Central memory CD8-positive, alpha-beta T cell (primary cell): ENCODE measurements around the gene MRPL28.
"Not testable (repeated sequence)": the region's sequence is repeated elsewhere in the genome, so short reads cannot be mapped to it uniquely, and the experiment has no call there.

ENCODE experiments used
- ATAC-seq: fragments of 150-1000 bp; cut with Tn5 transposase; replicated peaks from 2 replicates; pipeline ENCODE4 v1.10.0; 2022; ENCODE audit warnings: mild to moderate bottlenecking, moderate FRiP score, moderate number of reproducible peaks; ENCODE audit not compliant: poor library complexity, severe bottlenecking; ENCODE audit errors: extremely low read depth
- DNase-seq, 2 donors: peaks; one replicate each; pipeline ENCODE4 v3.0.0; 2021; ENCODE audit warnings: low spot score in 2 of 2
- H3K27ac Mint-ChIP-seq: one replicate; pipeline ENCODE4 v1.8.0; 2022; ENCODE audit warnings: low read depth, mild to moderate bottlenecking, moderate library complexity, mixed read lengths
- H3K27me3 Mint-ChIP-seq: one replicate; pipeline ENCODE4 v1.8.0; 2022; ENCODE audit warnings: mixed read lengths
- H3K36me3 Mint-ChIP-seq: one replicate; pipeline ENCODE4 v1.8.0; 2022; ENCODE audit warnings: mild to moderate bottlenecking, moderate library complexity, mixed read lengths; ENCODE audit not compliant: insufficient read depth
- H3K4me1 Mint-ChIP-seq: one replicate; pipeline ENCODE4 v1.8.0; 2022; ENCODE audit warnings: mixed read lengths
- H3K4me3 Mint-ChIP-seq: one replicate; pipeline ENCODE4 v1.8.0; 2022; ENCODE audit warnings: mild to moderate bottlenecking, moderate library complexity, mixed read lengths
- H3K9me3 Mint-ChIP-seq: one replicate; pipeline ENCODE4 v1.8.0; 2022; ENCODE audit warnings: mixed read lengths

Gene MRPL28

GRCh38 chr16:346587-346986, 23.8 kb downstream of the MRPL28 start:
- Mint-ChIP-seq H3K4me3 (peak overlapping the region; percentile 65), H3K36me3 (peaks cover 43% of the 10 kb centered on the region), H3K4me1 (peaks cover 64% of the 10 kb centered on the region), H3K9me3 (no peaks in the 10 kb centered on the region), H3K27ac (no peak overlapping the region), H3K27me3 (no peaks in the 10 kb centered on the region)
- ATAC-seq (no peak), DNase-seq (no peak)

- no peaks in the 10 kb centered on the region for H3K9me3 Mint-ChIP-seq
- H3K27ac Mint-ChIP-seq = no peak overlapping the region
- DNase-seq = no peak
- no peaks in the 10 kb centered on the region for H3K27me3 Mint-ChIP-seq
- no peak for ATAC-seq
- H3K4me3 Mint-ChIP-seq = peak overlapping the region; percentile 65
- peaks cover 63% of the 10 kb centered on the region for H3K4me1 Mint-ChIP-seq
- H3K36me3 Mint-ChIP-seq = peaks cover 38% of the 10 kb centered on the region
Measured at GRCh38 chr16:345772-346171, 24.6 kb downstream of the MRPL28 start.

GRCh38 chr16:342455-343213, 27.7 kb downstream of the MRPL28 start:
- Mint-ChIP-seq H3K9me3 (no peaks in the 10 kb centered on the region), H3K27ac (no peak overlapping the region), H3K27me3 (no peaks in the 10 kb centered on the region), H3K4me3 (peak overlapping the region; percentile 7), H3K4me1 (peaks cover 63% of the 10 kb centered on the region), H3K36me3 (peaks cover 35% of the 10 kb centered on the region)
- DNase-seq (no peak), ATAC-seq (no peak)

GRCh38 chr16:341974-342336, 28.4 kb downstream of the MRPL28 start:
- not testable (repeated sequence) for H3K4me3 Mint-ChIP-seq, ATAC-seq, DNase-seq, H3K9me3 Mint-ChIP-seq, H3K27me3 Mint-ChIP-seq, H3K27ac Mint-ChIP-seq
- H3K36me3 Mint-ChIP-seq = peaks cover 35% of the 10 kb centered on the region
- peaks cover 57% of the 10 kb centered on the region for H3K4me1 Mint-ChIP-seq

DNA sequence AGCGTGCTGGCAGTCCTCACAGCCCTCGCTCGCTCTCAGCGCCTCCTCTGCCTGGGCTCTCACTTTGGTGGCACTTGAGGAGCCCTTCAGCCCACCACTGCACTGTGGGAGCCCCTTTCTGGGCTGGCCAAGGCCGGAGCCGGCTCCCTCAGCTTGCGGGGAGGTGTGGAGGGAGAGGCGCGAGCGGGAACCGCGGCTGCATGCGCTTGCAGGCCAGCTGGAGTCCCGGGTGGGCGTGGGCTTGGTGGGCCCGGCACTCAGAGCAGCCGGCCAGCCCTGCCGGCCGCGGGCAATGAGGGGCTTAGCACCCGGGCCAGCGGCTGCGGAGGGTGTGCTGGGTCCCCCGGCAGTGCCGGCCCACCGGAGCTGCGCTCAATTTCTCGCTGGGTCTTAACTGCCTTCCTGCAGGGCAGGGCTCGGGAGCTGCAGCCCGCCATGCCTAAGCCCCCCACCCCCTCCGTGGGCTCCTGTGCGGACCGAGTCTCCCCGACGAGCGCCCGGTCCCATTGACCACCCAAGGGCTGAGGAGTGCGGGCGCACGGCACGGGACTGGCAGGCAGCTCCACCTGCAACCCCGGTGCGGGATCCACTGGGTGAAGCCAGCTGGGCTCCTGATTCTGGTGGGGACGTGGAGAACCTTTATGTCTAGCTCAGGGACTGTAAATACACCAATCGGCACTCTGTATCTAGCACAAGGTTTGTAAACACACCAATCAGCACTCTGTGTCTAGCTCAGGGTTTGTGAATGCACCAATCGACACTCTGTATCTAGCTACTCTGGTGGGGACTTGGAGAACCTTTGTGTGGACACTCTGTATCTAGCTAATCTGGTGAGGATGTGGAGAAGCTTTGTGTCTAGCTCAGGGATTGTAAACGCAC, 29.0 kb downstream of the MRPL28 start:
- not testable (repeated sequence) for DNase-seq, ATAC-seq, H3K27me3 Mint-ChIP-seq, H3K4me3 Mint-ChIP-seq, H3K27ac Mint-ChIP-seq, H3K9me3 Mint-ChIP-seq
- Mint-ChIP-seq H3K36me3 (peaks cover 35% of the 10 kb centered on the region), H3K4me1 (peaks cover 52% of the 10 kb centered on the region)

GRCh38 chr16:340370-341091, 29.8 kb downstream of the MRPL28 start:
- H3K27me3 Mint-ChIP-seq = no peaks in the 10 kb centered on the region
- H3K4me3 Mint-ChIP-seq = peak overlapping the region; percentile 74
- H3K4me1 Mint-ChIP-seq = peaks cover 52% of the 10 kb centered on the region
- peaks cover 30% of the 10 kb centered on the region for H3K36me3 Mint-ChIP-seq
- no peak for ATAC-seq
- DNase-seq = no peak
- no peaks in the 10 kb centered on the region for H3K9me3 Mint-ChIP-seq
- peak overlapping the region; percentile 39 for H3K27ac Mint-ChIP-seq

DNA sequence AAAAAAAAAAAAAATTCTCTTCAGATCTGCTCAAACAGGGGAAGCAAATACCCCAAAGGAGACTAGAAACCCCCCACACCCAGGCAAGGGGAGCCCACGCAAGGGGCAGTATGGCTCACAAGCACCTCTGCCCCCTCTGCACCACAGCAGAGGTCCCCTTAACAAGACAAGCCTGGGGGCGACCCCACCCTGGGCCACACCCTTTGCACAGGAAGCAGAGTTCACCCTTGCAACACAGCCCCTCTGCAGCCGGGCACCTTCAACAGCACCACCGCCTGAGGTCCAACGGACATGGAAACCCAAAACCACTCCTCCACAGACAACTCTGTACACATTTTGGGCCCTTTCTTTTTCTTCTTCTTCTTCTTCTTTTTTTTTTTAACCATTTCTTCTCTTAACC, 30.7 kb downstream of the MRPL28 start:
- peak overlapping the region; percentile 74 for H3K4me3 Mint-ChIP-seq
- peaks cover 25% of the 10 kb centered on the region for H3K36me3 Mint-ChIP-seq
- no peaks in the 10 kb centered on the region for H3K27me3 Mint-ChIP-seq
- H3K4me1 Mint-ChIP-seq = peaks cover 52% of the 10 kb centered on the region
- H3K27ac Mint-ChIP-seq = peak overlapping the region; percentile 39
- ATAC-seq (peak; percentile 43), DNase-seq (no peak)
- no peaks in the 10 kb centered on the region for H3K9me3 Mint-ChIP-seq

DNA sequence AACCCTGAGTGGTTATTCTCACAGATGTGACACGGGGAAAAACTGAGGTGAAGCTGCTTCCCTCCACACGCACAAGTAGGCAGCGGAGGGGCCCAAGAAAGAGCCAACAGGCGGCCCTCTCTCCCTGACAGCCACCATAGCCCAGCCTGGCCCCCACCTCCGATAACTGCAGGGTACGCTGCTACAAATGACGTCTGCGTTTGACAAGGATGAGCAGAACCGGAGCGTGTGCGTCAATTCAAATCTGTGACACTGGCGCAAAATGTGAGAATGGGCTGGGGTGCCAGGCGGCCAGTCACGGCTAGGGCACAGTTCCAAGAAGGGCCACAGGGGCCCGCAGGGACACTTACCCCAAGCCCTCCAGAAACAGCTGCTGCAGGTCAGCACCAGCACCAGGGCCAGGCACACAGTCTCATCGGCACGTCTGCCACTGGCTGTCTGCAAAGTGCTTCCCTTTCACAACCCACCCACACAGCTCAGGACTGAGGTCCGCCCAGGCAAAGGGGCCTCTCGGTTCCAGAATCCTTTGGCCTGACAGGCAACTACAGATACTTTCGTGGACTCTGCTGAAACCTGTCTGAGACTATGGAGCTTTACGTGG, 32.3 kb downstream of the MRPL28 start:
- peaks cover 10% of the 10 kb centered on the region for H3K36me3 Mint-ChIP-seq
- H3K27me3 Mint-ChIP-seq = no peaks in the 10 kb centered on the region
- no peak for ATAC-seq
- H3K4me3 Mint-ChIP-seq = peak overlapping the region; percentile 59
- DNase-seq = no peak
- peaks cover 61% of the 10 kb centered on the region for H3K4me1 Mint-ChIP-seq
- H3K9me3 Mint-ChIP-seq = no peaks in the 10 kb centered on the region
- H3K27ac Mint-ChIP-seq = no peak overlapping the region

DNA sequence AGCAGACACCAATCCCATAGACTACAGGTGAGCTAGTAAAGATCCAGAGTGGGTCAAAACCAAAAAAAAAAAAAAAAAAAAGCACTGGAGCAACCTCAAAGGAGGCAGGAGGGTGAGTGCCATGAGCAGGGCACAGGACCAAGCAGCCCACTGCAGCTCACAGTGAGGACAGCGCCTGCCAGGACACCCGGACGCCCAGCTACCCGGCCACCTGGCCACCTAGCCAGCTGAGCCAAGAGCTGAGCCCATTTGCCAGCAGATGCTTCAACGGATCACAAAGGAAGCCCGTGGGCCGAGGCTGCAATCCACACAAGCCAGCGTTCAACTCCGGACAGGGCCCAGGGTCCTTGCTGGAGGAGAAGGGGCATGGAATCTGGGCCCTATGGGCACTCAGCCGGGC, 32.9 kb downstream of the MRPL28 start:
- H3K27ac Mint-ChIP-seq = no peak overlapping the region
- no peak for DNase-seq
- ATAC-seq = no peak
- no peaks in the 10 kb centered on the region for H3K9me3 Mint-ChIP-seq
- H3K36me3 Mint-ChIP-seq = peaks cover 5% of the 10 kb centered on the region
- H3K4me1 Mint-ChIP-seq = peaks cover 58% of the 10 kb centered on the region
- no peak overlapping the region for H3K4me3 Mint-ChIP-seq
- H3K27me3 Mint-ChIP-seq = no peaks in the 10 kb centered on the region

DNA sequence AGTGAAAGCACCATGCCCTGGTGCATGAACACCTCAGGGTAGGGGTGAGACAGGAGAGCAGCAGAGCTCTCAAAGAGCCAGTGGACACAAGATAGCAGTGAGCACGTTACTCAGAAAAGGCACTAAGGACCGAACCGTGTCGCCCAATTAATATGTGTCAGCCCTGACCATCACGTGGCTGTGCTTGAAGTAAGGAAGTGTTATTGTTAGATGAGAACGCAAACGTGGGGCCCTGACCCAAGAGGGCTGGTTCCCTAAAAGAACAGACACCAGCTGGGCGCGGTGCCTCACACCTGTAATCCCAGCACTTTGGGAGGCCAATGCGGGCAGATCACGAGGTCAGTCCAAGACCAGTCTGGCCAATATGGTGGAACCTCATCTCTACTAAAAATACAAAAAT, 34.1 kb downstream of the MRPL28 start:
- Mint-ChIP-seq H3K27me3 (no peaks in the 10 kb centered on the region), H3K27ac (no peak overlapping the region), H3K9me3 (no peaks in the 10 kb centered on the region), H3K36me3 (peaks cover 5% of the 10 kb centered on the region), H3K4me3 (no peak overlapping the region), H3K4me1 (peaks cover 50% of the 10 kb centered on the region)
- no peak for DNase-seq
- ATAC-seq = no peak

- Mint-ChIP-seq H3K4me1 (peaks cover 55% of the 10 kb centered on the region), H3K36me3 (peaks cover 12% of the 10 kb centered on the region)
- not testable (repeated sequence) for ATAC-seq, H3K27me3 Mint-ChIP-seq, H3K4me3 Mint-ChIP-seq, DNase-seq, H3K9me3 Mint-ChIP-seq, H3K27ac Mint-ChIP-seq
Measured at GRCh38 chr16:334861-335632, 35.3 kb downstream of the MRPL28 start.
